GM21825 (cell line): Measurements from ENCODE around the gene KRABD2.
"Not testable (repeated sequence)": the region's sequence is repeated elsewhere in the genome, so short reads cannot be mapped to it uniquely, and the experiment has no call there.

ENCODE experiments used
- ATAC-seq: cut with Tn5 transposase; IDR thresholded peaks from one replicate; pipeline ENCODE4 v1.9.1; 2021; ENCODE audit warnings: mild to moderate bottlenecking, moderate library complexity; ENCODE audit not compliant: unreplicated experiment

The KRABD2 gene

GRCh38 chr17:8393470-8394231, 17.1 kb upstream of the KRABD2 start:
- no peak for ATAC-seq

- no peak for ATAC-seq
Observed at GRCh38 chr17:8392674-8393469, 16.4 kb upstream of the KRABD2 start.

- ATAC-seq, result no peak
Observed at GRCh38 chr17:8392274-8392673, 15.8 kb upstream of the KRABD2 start.

- ATAC-seq, result no peak
Observed at GRCh38 chr17:8391711-8392110, 15.2 kb upstream of the KRABD2 start.

- ATAC-seq, result no peak
Observed at GRCh38 chr17:8387914-8388651, 11.6 kb upstream of the KRABD2 start.

GRCh38 chr17:8386841-8387240, 10.3 kb upstream of the KRABD2 start:
- no peak for ATAC-seq

GRCh38 chr17:8384801-8385378, 8.4 kb upstream of the KRABD2 start:
- no peak for ATAC-seq

- ATAC-seq, result peak; percentile 84
Observed at GRCh38 chr17:8383143-8383822, 6.8 kb upstream of the KRABD2 start, which contains the start of gene RPL26. RPL26 (minus strand) TSS chr17:8383193; CDS start chr17:8382310, 883 bp downstream.

GRCh38 chr17:8382880-8383142, 6.3 kb upstream of the KRABD2 start:
- no peak for ATAC-seq

GRCh38 chr17:8382052-8382879, 5.8 kb upstream of the KRABD2 start:
- no peak for ATAC-seq

GRCh38 chr17:8380049-8380448, 3.5 kb upstream of the KRABD2 start:
- no peak for ATAC-seq

GRCh38 chr17:8378117-8378516, 1.6 kb upstream of the KRABD2 start:
- not testable (repeated sequence) for ATAC-seq

- no peak for ATAC-seq
Observed at GRCh38 chr17:8377422-8377821, 918 bp upstream of the KRABD2 start.

- no peak for ATAC-seq
Observed at GRCh38 chr17:8375738-8376259, 705 bp downstream of the KRABD2 start.

GRCh38 chr17:8373856-8374255, 2.6 kb downstream of the KRABD2 start:
- ATAC-seq, result not testable (repeated sequence)

- no peak for ATAC-seq
Observed at GRCh38 chr17:8372422-8372821, 4.1 kb downstream of the KRABD2 start.

GRCh38 chr17:8371786-8372185, 4.7 kb downstream of the KRABD2 start:
- no peak for ATAC-seq

GRCh38 chr17:8369944-8370343, 6.6 kb downstream of the KRABD2 start:
- no peak for ATAC-seq

GRCh38 chr17:8368193-8368592, 8.3 kb downstream of the KRABD2 start:
- no peak for ATAC-seq

GRCh38 chr17:8366231-8366630, 10.3 kb downstream of the KRABD2 start:
- no peak for ATAC-seq
